MM.1S (cell line): ENCODE measurements around the gene COL8A2.

Source experiments
- EZH2 ChIP-seq: fragments of 300-600 bp; sonication (generic); optimal IDR thresholded peaks from 2 replicates; pipeline ENCODE3; 2017; ENCODE audit warnings: low read depth, mild to moderate bottlenecking, antibody characterized with exemption, low read length, mixed read lengths
- EZH2phosphoT487 ChIP-seq: fragments of 300-600 bp; sonication (generic); IDR thresholded peaks from 2 replicates; pipeline ENCODE4 v1.6.1; 2018; ENCODE audit warnings: antibody characterized with exemption, low read length
- TF ChIP-seq, protein P1 (sequence below): fragments of 300-600 bp; sonication (generic); IDR thresholded peaks from 2 replicates; pipeline ENCODE4 v1.5.1; 2016; ENCODE audit warnings: antibody characterized with exemption, low read length, mixed read lengths

DNA sequence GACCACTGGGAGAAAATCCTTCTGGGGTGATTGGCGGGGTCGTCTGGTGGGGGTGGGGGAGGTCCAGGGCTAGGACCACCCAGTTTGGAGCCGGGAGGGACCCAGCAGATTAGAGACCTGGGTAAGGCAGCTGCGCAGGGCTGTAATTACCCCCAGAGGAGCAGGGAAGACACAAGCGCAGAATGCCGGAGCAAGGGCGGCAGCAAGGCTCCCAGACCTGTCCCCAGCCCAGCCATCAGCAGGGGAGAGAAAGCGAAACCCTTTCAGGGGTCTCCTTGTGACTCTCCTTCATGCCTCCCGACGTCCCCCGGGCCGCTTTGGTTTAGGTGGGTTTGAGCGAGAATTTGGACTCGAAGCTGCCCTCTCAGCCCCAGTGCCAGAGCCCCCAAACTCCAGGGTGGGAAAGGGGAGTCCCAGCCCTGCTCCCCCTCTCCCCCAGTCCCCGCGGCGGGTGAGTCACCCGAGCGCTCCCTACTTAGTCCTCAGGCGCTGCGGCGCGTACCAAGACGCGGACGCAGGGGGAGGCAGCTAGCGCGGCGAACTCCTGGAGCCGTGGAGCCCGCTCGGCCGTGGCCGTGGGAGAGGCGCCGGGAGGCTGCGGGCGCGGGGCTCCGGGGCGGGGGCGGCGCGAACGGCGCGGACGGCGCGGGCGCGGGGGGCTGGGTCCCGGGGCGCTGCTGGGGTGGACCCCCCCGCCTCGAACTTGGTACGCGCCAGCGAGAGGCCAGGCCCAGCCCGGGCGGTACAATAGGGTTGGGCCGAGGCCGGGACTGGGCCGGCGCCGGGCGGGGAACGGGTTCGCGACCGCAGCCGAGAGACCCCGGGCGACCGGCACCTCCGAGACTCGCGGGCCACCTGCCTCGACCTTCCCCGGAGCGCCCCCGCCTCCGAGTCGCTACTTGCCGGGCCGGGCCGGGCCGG lies 30.6 kb upstream of the COL8A2 start, which contains the start of gene MAP7D1:
- no peak for TF ChIP-seq EZH2
- TF ChIP-seq, protein P1, sequence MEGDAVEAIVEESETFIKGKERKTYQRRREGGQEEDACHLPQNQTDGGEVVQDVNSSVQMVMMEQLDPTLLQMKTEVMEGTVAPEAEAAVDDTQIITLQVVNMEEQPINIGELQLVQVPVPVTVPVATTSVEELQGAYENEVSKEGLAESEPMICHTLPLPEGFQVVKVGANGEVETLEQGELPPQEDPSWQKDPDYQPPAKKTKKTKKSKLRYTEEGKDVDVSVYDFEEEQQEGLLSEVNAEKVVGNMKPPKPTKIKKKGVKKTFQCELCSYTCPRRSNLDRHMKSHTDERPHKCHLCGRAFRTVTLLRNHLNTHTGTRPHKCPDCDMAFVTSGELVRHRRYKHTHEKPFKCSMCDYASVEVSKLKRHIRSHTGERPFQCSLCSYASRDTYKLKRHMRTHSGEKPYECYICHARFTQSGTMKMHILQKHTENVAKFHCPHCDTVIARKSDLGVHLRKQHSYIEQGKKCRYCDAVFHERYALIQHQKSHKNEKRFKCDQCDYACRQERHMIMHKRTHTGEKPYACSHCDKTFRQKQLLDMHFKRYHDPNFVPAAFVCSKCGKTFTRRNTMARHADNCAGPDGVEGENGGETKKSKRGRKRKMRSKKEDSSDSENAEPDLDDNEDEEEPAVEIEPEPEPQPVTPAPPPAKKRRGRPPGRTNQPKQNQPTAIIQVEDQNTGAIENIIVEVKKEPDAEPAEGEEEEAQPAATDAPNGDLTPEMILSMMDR = no peak
- no peak for TF ChIP-seq EZH2phosphoT487
